Esophagus muscularis mucosa (tissue), 3 donors: ENCODE results near the gene TELO2.

Source experiments
- POLR2A ChIP-seq: fragments of 450-650 bp; IDR thresholded peaks from one replicate; pipeline ENCODE4 v1.6.1; 2017; ENCODE audit warnings: antibody characterized with exemption, moderate library complexity, mild to moderate bottlenecking, low read depth
- POLR2AphosphoS5 ChIP-seq, 2 donors: sonication (generic); formaldehyde crosslinking; IDR thresholded peaks; one replicate each; pipeline ENCODE4 v1.6.1; 2017; ENCODE audit warnings: antibody characterized with exemption in 2 of 2
- TF ChIP-seq, protein P1 (sequence below), 3 experiments: fragments of 200-600 bp in 2 of 3; fragments of 450-650 bp in 1 of 3; sonication (generic) in 2 of 3; IDR thresholded peaks; one replicate each; pipeline ENCODE4 v1.5.1; 2017 to 2019; ENCODE audit warnings: antibody characterized with exemption in 3 of 3, mild to moderate bottlenecking in 2 of 3, moderate library complexity in 1 of 3

DNA sequence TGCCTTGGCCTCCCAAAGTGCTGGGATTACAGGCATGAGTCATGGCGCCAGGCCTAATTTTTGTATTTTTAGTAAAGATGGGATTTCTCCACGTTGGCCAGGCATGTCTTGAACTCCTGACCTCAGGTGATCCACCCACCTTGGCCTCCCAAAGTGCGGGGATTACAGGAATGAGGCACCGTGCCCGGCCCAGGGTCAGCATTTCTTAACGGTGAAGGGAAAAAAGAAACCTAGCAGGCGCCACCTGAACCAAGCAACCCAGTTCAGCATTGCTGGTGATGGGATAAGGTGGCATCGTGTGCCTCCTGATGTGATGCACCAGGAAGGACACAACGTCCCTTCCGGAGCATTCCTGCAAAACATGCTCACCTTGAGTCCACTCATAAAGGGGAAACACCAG lies 16.1 kb upstream of the TELO2 start:
- no peak for TF ChIP-seq POLR2AphosphoS5 (IDR thresholded peaks at IDR 0.05)
- TF ChIP-seq, protein P1, sequence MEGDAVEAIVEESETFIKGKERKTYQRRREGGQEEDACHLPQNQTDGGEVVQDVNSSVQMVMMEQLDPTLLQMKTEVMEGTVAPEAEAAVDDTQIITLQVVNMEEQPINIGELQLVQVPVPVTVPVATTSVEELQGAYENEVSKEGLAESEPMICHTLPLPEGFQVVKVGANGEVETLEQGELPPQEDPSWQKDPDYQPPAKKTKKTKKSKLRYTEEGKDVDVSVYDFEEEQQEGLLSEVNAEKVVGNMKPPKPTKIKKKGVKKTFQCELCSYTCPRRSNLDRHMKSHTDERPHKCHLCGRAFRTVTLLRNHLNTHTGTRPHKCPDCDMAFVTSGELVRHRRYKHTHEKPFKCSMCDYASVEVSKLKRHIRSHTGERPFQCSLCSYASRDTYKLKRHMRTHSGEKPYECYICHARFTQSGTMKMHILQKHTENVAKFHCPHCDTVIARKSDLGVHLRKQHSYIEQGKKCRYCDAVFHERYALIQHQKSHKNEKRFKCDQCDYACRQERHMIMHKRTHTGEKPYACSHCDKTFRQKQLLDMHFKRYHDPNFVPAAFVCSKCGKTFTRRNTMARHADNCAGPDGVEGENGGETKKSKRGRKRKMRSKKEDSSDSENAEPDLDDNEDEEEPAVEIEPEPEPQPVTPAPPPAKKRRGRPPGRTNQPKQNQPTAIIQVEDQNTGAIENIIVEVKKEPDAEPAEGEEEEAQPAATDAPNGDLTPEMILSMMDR (IDR thresholded peaks at IDR 0.05): no peak
- TF ChIP-seq POLR2A: no peak
